Measurements from ENCODE around the gene PTPRC.

Gene PTPRC

DNA sequence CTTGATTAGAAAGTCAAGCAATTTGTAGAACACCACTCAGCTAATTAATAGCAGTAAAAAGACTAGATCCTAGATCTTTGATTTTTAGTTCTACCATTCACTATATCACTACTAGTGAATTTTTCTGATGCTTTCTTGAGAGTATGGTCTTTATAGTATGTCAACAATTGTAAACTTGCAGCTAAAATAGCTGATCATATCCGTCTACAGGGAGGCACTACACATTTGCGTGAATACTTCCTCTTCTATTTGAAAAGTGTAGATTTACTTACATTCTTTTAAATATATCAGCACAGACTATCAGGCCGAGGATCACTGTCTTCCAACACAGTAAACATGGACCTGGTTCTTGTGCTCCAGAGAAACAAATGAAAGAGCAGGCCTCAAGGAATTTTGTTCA lies 18.6 kb upstream of the PTPRC start:
- FAIRE-seq: no peak

DNA sequence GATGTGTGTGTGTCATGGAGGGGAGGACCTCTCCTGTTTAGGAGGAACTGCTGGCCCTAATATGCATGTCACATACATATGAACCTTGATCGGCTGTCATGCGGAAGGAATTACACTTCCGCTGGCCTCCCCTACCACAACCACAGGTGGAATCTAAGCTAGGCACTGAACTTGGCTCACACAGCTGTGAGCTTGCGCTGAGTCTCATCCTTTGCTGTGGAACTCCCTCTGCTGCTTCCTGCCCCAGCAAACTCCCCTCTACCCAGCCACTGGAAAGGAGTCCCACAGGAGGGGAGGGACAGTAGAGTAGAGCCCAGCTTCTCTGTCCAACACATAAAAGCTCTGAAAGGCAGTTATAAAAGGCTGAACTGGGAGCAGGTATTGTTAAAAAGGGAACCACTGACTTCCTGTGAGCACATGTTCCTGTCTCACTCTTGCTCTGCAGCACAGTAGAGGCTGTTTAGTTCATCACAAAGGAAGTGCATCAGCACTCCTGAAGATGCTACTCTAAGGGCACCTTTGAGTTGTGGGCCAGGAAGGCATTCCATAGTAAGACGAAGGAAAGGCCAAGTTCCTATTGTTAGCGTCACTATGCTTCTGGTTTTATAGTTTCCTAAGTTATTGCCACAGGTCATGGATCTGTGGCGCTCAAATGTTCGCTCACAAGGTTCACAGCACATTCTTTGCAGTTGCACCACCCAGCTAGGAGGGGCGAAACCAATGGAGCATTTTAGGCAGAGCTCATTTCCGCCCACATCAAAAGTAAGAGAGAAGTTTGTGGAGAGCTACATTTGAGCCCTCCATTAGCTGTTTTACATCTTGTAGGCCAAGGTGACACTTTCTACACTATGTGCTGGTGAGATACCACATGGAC lies 17.7 kb upstream of the PTPRC start:
- FAIRE-seq: no peak

DNA sequence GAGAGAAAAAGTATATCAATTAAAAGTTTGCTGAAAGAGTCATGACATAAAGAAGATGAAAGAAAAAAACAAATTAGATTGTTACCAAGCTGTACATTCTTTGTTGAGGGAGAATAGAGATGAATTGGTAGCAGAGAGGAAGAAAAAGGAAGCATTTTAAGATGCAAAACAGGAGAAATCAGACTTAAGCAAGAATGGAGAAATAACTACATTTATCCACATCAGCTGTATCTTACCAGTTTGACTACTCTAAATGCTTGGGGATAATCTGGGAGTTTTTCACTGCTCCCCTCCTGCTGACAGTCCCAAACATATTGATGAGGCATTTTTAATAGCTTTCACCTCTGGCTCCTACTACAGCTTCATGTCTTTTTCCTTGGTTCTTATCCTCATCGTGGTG lies 16.8 kb upstream of the PTPRC start:
- no peak for FAIRE-seq

DNA sequence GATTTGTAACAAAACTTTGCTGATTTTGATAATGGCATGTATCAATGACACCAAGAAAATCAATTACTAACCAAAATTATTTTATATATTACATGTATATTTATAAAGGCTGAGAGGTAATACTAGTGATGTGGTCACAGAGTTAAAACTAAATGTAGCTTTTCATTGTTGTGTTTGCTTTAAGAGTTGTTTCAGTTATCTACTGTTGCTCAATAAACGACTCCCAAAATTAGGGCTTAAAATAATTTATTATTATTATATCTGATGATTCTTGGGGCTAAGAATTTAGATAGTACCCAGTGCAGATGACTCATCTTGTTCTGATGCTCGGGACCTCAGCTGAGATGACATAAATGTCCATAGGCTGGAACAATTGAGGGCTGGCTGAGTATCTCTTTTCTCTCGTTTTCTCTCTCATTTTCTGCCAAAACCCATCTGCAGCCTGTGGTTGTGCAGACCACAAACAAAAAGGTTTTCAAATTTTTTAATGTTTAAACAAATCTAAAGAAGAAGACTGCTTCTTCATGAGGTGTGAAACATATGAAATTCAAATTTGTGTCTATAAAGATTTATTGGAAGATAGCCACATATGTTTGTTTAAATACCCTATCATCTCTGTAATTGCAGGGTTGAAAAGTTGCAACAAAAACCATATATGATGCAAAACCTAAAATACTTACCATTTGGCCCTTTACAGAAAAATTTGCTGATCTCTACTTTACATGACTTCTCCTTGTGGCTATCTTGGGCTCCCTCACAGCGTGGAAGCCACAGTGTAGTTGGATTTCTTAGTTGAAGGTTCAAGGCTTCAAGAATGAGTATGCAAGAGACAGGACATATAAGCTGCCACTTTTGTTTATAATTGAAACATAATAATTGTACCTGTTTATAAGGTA lies 14.8 kb upstream of the PTPRC start:
- no peak for FAIRE-seq

DNA sequence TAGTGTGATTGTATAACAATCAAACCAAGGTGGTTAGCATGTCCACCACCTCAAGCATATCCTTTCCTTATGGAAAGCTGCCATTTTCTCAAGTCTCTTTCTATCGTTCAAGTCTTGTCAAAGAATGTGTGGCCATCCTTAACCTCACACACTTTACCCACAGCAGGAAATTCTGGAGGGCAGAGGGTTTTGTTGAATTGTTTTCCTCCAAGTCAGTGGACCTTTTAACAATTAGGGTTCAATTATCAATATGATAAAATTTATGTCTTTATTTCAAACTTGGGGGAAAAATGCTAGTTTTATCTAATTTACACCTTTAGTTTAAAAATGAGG lies 14.2 kb upstream of the PTPRC start:
- FAIRE-seq: no peak

DNA sequence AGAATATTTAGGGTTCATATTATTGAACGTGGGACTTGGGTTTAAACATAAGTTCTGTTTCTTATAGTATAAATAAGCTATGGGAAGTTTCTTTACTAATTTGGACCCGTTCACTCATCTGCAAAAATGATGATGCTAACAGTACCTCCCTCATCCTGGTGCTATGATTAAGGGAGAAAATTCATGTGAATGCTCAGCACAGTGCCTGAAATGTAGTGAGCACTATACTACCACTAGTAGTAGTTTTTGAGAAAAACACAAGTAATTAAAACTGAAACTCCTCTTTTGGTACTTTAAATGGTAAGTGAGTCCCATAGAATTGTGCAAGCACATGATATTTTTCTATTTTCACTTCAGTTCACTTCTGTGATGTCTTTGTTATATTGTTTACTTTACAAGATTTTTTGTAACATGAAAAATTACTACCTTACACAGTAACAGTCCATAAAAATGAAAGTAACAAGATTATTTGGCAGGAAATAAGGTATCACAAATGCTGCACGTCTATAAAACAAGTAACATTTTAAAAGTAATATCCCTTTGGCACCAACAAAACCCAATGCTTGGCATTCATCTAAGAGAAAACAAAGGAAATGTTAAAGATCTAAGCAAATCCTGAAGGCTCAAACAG lies 11.3 kb upstream of the PTPRC start:
- no peak for FAIRE-seq

DNA sequence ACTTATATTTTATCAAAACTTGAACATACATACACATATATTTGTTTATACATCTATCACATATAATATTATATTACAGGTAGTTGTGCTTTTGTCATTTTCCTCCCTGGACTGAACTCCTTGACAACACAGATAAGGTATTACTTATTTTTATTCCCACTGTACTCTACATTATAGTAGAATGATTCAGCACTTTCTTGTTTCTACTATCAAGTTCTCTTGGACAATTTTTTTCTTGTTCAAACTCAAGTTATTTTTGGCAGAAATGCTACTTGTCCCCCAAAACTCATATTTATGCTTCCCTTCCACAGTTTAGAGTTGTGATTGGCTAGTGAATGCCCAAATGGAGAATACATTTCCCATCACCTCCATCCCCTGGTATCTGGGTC lies 10.8 kb upstream of the PTPRC start:
- FAIRE-seq: no peak

DNA sequence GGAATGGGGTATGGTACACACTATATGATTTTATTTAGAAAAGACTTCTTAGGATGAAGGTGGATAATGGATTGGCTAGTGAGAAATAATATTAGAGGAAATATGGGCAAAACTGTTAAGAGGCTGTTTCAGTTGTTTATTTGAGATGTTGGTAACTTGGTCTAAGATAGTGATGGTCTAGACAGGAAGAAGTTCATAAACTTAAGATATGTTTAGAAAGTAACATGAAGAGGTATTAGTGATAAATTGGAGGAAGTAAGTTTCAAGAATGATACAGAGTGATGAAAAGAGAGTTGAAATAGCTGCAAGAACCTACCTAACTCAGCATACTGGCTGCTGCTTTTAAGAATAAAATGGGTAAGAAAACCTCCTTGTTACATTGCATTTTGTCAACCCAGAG lies 9.2 kb upstream of the PTPRC start:
- no peak for FAIRE-seq

DNA sequence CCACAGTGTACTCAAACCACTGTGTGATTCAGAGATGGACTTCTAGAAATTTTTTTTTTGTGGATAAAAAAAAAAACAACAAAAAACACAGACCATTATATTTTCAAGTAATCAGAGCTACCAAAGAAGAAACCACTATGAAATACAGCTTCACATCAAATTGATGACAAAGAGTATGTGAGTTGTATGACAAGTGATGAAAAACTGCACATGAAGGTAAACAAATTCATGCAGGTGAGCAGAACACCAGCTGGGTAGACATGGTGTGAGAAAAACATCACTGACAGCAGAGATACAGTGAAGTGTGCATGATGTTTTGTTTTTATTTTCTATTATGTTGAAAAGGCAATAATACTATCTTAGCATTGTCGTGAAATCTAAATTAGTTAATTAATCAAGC lies 8.0 kb upstream of the PTPRC start:
- FAIRE-seq: no peak

DNA sequence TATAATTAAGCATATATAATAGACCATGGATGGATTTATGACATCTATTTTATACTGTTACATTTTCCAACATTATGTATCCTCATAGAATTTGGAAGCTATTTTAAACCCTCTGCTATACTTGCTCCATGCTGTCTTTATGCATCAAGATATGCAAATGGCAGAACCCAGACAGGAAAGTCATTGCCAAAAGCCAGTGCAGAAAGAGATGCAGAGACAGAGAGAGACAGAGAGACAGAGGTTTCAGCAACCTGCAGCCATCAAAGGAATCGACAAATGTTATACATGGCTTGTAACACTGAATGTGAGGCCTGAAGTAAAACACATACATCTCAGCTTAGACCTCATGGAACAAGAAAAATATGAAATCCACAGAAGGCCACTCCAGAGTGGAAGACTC lies 7.5 kb upstream of the PTPRC start:
- FAIRE-seq: no peak

DNA sequence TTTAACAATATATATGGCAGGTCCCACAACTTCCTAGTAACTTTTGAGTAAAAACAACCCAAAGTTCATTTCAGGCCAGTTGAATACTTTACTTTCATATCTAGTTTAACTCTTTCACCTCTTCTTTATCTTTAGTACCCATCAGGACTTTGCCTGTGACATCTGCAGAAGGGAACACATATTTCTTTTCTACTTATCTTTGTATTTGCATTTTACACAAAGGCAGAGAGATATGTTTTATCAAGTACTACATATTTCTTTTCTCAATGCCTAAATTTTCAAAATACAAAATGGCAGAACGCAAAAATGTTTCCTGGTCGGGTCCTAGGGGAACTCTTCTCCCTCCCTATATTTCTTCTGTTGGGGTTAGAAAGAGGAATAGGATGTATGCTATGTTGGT lies 6.8 kb upstream of the PTPRC start:
- no peak for FAIRE-seq

DNA sequence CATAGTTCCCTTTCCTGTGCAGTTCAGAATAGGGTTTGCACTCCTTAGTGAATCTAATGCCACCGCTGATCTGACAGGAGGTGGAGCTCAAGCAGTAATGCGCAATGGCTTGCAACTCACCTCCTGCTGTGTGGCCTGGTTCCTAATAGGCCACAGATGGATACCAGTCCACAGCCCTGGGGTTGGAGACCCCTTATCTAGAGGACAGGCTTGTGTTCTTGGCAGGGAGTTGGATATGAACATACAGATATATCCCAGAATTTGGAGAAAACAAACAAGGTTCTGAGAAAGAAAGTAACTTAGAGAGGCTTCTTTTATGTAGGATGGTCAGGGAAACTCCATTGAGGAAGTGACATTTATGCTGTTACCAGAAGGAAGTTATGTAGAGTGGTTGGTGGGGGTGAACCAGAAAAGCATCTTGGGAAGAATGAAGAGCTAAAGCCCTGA lies 5.1 kb upstream of the PTPRC start:
- FAIRE-seq: no peak

DNA sequence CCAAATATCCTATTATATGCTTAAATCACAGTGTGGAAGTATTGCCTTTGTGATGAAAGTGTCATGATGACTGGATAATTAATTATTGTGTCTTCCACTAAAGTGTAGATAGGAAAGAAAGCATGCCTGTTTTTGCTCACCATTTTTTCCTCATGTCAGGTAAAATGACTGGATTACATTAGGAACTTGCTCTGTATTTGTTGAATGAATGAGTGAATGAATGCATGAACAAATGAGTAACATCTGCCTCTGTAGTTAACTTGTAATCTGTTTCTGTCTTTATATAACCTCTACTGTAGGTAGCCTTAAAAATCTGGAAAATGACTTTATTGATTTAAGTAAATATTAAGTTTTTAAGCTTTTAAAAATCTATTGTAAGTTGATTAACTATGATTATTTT lies 2.9 kb upstream of the PTPRC start:
- no peak for FAIRE-seq

DNA sequence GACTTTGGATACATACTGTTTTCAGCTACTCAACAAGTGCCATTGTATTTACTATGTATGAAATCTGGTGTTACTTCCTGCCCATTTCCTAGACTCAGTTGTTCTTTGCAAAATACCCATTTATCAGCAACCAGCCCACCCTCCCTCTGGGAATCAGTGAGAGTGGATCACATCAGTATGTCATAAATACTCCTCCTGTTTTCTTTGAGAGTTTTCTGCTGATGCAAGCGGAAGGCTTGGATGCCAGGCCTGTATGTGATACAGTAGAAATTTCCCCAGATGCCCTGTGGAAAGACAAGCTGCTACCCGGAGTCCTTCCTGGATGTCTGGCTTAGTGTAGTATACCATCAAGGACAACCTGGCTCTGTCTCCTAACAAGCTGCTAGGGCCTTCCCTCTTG lies 2.4 kb upstream of the PTPRC start:
- FAIRE-seq: no peak

DNA sequence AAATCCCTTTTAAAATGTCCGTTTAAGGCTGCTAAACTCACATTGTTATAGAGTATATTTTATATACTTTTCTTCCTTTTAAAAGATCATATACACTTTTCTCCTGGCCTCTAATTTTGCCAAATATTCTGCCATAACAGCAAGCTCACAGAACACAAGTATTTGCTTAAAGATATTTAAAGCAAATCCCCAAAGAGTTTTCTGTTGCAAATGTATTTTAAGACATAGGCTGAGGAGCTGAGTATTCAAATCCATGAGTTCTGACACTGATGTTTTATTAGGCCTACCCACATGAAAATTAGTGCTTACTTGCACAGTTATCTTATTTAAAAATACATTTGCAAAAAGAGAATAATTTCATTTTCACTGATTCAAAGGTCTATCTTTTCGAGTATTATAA lies 1.7 kb upstream of the PTPRC start:
- no peak for FAIRE-seq

DNA sequence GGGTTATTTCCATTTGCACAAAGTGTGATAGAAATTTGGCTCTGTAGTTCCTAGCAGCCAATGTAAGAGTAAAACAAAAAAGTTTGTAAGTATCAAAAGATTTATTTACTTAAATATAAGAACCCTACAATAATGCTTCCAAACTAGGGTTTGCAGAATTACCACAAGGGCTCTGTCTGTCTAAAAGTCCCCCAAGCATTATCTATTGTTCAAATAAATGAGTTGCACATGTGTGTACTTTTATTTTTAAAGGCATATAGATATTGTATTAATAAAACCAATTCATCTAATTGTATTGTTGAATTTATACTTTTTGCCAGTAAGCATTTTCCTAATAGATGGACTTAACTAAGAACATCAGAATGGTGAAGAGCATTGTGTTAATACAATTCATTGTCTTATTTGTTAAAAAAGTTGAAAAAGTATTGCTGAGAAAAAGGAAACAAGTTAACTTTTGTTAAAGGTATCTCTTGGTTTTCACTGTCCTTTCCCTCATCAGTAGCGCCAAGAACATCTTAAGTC lies 863 bp upstream of the PTPRC start:
- peak; percentile 38 for FAIRE-seq

DNA sequence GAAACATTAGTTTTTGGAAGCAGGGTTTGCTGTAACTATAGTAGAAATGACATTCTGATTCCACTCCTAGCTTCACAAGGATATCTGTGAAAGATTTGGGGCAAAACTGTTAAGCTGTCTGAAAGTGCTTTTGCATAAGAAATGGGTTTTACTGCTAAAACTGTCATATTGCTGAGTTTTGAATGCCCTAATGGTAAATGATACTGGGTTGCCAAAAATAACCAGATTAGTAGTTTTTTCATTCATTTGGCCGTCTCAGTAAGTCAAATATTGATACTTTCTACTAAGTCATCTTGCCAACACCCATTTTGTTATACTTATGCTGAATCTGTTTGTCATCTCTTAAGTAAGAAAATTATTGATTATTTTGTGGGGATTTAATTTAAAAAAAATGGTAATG lies 399 bp upstream of the PTPRC start:
- FAIRE-seq: no peak

DNA sequence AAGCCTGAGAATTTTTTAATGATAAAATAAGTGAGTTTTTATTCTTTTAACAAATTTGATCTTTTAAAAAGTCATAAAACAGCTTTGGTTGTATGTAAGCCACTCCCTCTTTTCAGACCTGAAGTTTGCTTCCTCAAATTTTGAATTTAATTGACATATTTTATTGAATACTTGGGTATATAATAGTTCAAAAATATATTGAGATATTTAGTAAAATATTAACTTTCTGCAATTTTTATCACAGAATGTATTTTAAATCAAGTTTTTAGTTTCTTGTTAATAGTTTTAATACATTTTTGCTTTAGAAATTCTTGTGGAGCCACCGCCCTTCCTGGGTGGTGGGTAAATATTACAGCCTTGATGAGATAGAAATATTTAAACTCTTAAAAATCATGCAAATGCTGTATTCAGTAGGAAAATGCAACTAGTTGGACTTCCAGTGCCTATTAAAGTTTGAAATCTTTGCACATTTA lies 867 bp downstream of the PTPRC start:
- peak; percentile 91 for FAIRE-seq

DNA sequence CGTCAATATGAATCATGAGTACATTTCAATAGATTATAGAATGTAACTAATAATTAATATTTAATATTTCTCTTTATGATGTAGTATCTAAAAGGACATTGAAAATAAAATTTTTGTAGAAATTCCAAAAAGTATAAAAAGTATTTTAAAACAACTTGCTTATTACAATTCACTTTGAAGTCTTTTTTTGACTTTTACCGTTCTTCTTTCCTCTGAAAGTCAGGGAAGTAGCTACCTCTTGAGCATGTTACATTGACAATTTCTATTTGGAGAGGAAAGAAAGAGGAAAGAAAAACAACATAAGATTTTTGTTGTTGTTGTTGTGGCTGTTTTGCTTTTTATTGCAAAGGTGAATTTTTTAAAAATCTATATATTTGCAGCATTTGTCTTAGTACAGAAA lies 1.3 kb downstream of the PTPRC start:
- FAIRE-seq: peak; percentile 41

DNA sequence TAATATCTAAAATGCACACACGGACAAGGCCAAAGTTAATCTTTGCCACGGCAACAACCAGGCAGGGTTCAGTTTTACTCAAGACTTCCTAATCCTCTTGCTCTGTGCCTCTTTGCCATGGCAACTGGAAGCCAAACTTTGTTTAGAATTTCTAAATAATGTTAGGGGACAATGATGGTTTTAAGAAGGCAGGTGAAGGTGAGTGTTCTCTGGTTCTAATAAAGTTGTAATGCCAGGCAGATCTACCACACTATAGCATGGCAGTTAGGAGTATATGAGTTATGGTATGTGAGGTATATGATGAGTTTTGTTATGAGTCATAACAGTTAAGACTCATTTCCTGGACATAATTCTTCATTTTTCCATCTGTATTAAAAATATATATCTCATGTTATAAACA lies 2.7 kb downstream of the PTPRC start:
- FAIRE-seq: no peak

DNA sequence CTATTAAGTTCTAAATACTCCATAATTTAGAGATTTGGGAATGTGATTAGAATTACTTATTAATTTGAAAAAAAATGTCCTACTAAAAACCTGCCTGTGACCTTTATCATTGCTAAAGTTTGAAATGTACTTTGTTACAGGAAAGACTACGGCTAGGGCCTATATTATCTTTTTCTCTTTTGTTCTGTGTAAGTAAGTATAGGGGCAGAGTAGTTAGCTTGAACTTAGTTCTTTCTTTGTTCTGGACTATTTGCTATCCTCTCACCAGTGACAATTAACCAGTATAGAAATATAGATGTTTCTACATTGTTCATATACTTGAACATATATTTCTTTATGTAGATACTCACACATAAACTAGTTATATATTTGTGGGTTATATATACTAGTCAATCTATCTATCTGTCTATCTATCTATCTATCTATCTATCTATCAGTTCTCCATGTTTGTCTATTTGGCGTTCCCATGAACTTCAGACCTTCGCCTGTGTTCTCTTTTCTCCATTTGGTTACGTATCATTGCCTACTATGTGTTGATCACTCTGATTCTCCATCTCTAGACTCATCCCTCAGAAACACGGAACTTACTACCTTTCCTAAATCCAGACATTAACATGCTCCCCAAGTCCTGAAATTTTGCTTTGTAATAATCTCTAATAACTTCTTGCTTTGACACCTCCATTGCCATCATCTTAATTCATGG lies 3.3 kb downstream of the PTPRC start:
- no peak for FAIRE-seq

DNA sequence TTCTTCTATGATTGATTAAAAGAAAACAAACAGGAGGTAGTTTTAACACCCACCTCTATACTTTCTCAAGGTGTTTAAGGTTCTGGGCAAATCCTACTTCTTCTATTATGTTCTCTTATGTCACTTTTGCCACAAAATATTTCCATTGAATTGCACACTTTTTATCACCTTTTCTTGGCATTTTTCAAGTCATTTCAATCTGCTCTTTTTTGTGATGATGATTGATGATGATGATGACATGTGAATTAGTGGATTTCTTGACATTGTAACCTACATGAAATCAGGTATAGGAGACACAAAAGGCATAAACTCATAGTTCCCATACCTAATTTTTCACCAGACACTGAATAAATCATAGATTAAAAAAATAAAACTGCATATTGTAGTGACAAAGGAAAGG lies 4.1 kb downstream of the PTPRC start:
- no peak for FAIRE-seq

DNA sequence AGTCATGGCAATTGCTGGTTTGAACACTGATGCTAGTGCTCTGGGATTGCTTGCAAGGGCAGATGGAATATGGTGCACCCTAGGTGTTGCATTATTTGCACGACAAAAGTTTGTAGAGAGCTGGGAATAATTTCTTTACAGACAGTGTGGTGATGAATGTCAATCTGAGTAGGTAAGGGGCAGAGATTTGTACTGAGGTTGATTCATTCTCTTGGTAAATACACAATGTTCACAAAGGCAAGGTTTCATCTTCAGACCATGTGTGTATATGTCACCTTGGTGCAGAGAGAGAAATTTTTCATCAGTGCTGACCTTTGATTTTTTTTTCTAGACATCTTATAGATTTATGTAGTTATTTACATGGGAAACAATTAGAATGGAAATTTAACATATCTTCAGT lies 5.0 kb downstream of the PTPRC start:
- FAIRE-seq: no peak
